Measurements from ENCODE around the gene AGO4. TPM values are rescaled to one million over a fixed set of nuclear protein-coding genes. Genes with fewer than 3 reads are reported as not detected.
A peak's percentile ranks its signal among the peaks of the same experiment; 100 is the strongest.

The AGO4 gene
- total RNA-seq, result 14.0 and 19.2 TPM in 2 replicates

- DNase-seq (ENCODE audit: low read depth), result peak; percentile 15
- Histone ChIP-seq H3K27me3 (ENCODE audit: control insufficient read depth, insufficient read depth, low read length) (no peaks in the 10 kb centered on the region), H3K4me3 (ENCODE audit: low read depth, low read length) (peak within 1 kb of the TSS; percentile 66), H3K36me3 (ENCODE audit: control insufficient read depth, insufficient read depth, low read length) (no peaks in the 10 kb centered on the region)
- TF ChIP-seq, protein P1, sequence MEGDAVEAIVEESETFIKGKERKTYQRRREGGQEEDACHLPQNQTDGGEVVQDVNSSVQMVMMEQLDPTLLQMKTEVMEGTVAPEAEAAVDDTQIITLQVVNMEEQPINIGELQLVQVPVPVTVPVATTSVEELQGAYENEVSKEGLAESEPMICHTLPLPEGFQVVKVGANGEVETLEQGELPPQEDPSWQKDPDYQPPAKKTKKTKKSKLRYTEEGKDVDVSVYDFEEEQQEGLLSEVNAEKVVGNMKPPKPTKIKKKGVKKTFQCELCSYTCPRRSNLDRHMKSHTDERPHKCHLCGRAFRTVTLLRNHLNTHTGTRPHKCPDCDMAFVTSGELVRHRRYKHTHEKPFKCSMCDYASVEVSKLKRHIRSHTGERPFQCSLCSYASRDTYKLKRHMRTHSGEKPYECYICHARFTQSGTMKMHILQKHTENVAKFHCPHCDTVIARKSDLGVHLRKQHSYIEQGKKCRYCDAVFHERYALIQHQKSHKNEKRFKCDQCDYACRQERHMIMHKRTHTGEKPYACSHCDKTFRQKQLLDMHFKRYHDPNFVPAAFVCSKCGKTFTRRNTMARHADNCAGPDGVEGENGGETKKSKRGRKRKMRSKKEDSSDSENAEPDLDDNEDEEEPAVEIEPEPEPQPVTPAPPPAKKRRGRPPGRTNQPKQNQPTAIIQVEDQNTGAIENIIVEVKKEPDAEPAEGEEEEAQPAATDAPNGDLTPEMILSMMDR (IDR thresholded peaks at IDR 0.05; ENCODE audit: insufficient read depth, low read length, severe bottlenecking), result no peak
- FAIRE-seq, result no peak
These were observed at the start of gene AGO4 for GRCh38 chr1:35807614-35808449. Gene AGO4, plus strand, starts transcription at chr1:35808016. Its CDS starts 401 bp downstream, at chr1:35808417.

DNA sequence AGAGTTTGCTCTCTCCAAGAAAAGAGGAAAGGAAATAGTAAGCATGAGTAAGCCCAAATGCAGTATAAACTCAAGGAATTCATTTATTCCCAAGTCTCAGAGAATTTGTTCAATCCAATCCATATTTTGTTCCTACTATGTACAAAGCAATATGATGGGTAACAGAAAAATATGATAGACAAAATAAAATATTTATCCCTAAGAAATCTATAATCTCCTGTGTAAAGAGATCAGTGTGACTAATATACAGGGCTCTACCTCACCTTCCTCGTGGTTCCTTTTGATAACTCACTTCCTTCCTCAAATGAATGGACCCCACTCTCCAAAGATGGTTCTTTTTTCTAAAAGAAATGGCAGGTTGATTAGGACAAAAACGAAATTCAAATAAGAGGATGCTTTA, 45.7 kb upstream of the AGO4 start:
- H3K36me3 ChIP-seq (ENCODE audit: control insufficient read depth, insufficient read depth, low read length), result no peaks in the 10 kb centered on the region
- no peak overlapping the region for H3K4me3 ChIP-seq (ENCODE audit: low read depth, low read length)
- H3K27me3 ChIP-seq (ENCODE audit: control insufficient read depth, insufficient read depth, low read length), result no peaks in the 10 kb centered on the region
- DNase-seq (ENCODE audit: low read depth) (peak; percentile 15), FAIRE-seq (no peak)
- TF ChIP-seq, protein P1 (IDR thresholded peaks at IDR 0.05; ENCODE audit: insufficient read depth, low read length, severe bottlenecking), result no peak

DNA sequence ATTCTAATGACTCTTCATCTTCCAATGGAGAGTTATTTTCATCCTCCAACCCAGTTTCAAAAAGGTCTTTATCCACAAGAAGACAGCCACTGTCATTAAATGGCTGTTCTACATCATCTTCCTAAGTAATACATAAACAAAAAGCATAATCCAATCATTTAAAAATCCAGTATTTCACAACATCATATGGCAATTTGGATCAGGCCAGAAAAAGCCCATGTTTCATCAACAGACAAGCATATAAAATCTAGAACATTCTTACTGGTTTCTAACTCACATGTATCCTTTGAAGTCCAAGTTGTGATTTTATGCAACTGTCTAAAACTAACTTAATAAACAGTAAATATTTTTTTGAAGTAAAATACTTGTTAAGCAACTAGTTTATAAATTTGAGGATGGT, 44.6 kb upstream of the AGO4 start:
- no peak for FAIRE-seq
- H3K4me3 ChIP-seq (ENCODE audit: low read depth, low read length), result no peak overlapping the region
- no peaks in the 10 kb centered on the region for H3K36me3 ChIP-seq (ENCODE audit: control insufficient read depth, insufficient read depth, low read length)
- TF ChIP-seq, protein P1 (IDR thresholded peaks at IDR 0.05; ENCODE audit: insufficient read depth, low read length, severe bottlenecking), result no peak
- H3K27me3 ChIP-seq (ENCODE audit: control insufficient read depth, insufficient read depth, low read length), result no peaks in the 10 kb centered on the region
- no peak for DNase-seq (ENCODE audit: low read depth)

DNA sequence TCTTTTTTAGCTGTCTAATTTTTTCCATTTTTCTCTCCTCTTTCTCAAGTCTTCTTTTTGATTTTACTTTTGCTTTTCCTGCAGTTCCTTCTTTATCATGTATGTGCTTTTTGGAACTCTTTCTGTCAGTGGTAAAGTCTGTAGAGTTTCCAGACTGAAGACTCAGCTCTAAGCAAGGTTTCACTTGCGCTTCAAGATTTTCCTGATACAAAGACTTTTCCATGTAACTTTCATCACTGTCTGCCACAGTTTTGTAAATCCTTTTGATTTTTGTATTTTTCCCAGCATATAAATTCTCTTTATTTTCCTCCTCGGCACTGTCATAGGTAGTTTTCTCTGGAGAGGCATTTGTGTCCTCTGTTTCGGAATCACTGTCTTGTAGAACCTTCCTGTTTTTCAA, 43.5 kb upstream of the AGO4 start:
- DNase-seq (ENCODE audit: low read depth) (no peak), FAIRE-seq (no peak)
- Histone ChIP-seq H3K36me3 (ENCODE audit: control insufficient read depth, insufficient read depth, low read length) (no peaks in the 10 kb centered on the region), H3K27me3 (ENCODE audit: control insufficient read depth, insufficient read depth, low read length) (no peaks in the 10 kb centered on the region), H3K4me3 (ENCODE audit: low read depth, low read length) (no peak overlapping the region)
- TF ChIP-seq, protein P1 (IDR thresholded peaks at IDR 0.05; ENCODE audit: insufficient read depth, low read length, severe bottlenecking), result no peak

GRCh38 chr1:35768350-35769187, 39.2 kb upstream of the AGO4 start:
- FAIRE-seq (no peak), DNase-seq (ENCODE audit: low read depth) (no peak)
- TF ChIP-seq, protein P1 (IDR thresholded peaks at IDR 0.05; ENCODE audit: insufficient read depth, low read length, severe bottlenecking), result no peak
- Histone ChIP-seq H3K4me3 (ENCODE audit: low read depth, low read length) (peak overlapping the region; percentile 86), H3K27me3 (ENCODE audit: control insufficient read depth, insufficient read depth, low read length) (no peaks in the 10 kb centered on the region), H3K36me3 (ENCODE audit: control insufficient read depth, insufficient read depth, low read length) (no peaks in the 10 kb centered on the region)
